ENCODE measurements around the gene ASCC3.

DNA sequence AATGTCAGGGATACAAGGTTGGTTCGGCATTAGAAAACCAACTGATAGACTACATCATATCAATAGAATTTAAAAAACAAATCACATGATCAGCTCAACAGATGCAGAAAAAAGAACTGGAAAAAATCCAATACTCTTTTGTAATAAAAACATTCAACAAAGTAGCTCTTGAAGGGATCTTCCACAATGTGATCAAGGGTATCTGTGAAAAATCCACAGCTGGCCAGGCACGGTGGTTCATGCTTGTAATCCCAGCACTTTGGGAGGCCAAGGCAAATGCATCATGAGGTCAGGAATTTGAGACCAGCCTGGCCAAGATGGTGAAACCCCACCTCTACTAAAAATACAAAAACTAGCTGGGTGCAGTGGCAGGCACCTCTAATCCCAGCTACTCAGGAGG, 63.1 kb downstream of the ASCC3 start:
- TF ChIP-seq, protein P1, sequence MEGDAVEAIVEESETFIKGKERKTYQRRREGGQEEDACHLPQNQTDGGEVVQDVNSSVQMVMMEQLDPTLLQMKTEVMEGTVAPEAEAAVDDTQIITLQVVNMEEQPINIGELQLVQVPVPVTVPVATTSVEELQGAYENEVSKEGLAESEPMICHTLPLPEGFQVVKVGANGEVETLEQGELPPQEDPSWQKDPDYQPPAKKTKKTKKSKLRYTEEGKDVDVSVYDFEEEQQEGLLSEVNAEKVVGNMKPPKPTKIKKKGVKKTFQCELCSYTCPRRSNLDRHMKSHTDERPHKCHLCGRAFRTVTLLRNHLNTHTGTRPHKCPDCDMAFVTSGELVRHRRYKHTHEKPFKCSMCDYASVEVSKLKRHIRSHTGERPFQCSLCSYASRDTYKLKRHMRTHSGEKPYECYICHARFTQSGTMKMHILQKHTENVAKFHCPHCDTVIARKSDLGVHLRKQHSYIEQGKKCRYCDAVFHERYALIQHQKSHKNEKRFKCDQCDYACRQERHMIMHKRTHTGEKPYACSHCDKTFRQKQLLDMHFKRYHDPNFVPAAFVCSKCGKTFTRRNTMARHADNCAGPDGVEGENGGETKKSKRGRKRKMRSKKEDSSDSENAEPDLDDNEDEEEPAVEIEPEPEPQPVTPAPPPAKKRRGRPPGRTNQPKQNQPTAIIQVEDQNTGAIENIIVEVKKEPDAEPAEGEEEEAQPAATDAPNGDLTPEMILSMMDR (IDR thresholded peaks at IDR 0.05): no peak
- no peak for TF ChIP-seq POLR2A (IDR thresholded peaks at IDR 0.05)
- no peak for TF ChIP-seq EP300 (IDR thresholded peaks at IDR 0.05)
- TF ChIP-seq POLR2AphosphoS5 (IDR thresholded peaks at IDR 0.05): no peak
